PC-9 (cell line): Measurements from ENCODE around the gene ACAD10.

ENCODE experiments used
- CTCF ChIP-seq: fragments of 200-600 bp; sonication (generic); conservative IDR thresholded peaks from 2 replicates; pipeline ENCODE4 v1.6.1; 2017; ENCODE audit warnings: mixed run types, antibody characterized with exemption, mild to moderate bottlenecking, moderate library complexity
- EZH2 ChIP-seq: fragments of 200-600 bp; sonication (generic); IDR thresholded peaks from 2 replicates; pipeline ENCODE4 v1.8.0; 2017; ENCODE audit warnings: antibody characterized with exemption, low read depth

- no peak for TF ChIP-seq CTCF
- TF ChIP-seq EZH2 = no peak
Observed at GRCh38 chr12:111781085-111781658, 95.3 kb downstream of the ACAD10 start.
